Dermis blood vessel endothelial cell (primary cell): Measurements from ENCODE around the gene ACTC1. TPM values are rescaled to one million over a fixed set of nuclear protein-coding genes. Genes with fewer than 3 reads are reported as not detected.

Experiments used
- DNase-seq: peaks from one replicate; pipeline ENCODE4 v3.0.0; 2010
- total RNA-seq: library from RNA; depleted of rRNA; stranded (reverse); fragments of >200 nt; gene quantifications from 2 replicates; pipeline ENCODE4 v1.2.3, GENCODE V29; 2014

Gene ACTC1
- total RNA-seq, 1 donor from 2014 or later: not detected

DNA sequence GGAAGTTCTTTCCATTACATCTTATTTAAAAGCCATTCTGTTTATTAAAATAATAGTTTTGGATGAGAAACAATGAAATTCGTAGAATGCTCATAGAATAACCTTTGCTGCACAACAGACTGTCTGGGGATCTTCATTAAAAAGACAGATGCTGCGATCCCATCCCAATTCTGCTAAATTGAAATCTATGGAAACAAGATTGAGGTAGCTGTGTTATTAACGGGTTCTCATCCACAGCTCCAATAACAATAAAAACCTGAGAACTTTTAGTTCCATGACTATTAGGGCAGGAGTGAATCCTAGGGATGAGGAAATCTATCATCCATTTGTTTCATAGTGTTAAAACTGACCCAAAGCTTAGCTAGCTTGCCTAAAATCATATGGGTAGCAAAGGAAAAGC lies 38.1 kb downstream of the ACTC1 start:
- DNase-seq: no peak

DNA sequence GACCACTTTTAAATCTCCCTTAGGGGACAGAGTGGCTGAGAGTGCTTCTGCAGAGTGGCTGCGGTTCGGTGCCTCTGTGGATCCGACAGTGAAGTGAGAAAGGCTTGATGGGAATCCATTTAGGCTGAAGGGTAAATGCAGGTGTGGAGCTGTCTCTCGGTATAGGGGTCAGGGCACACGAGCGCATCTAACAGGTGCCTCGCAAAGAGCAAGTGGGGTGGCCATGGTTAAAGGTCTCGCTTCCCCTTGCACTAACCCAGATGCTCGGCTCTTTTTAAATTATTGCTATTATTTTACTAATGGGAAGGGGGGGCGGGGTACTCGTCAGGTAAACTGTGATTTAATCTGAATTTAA lies 40.0 kb downstream of the ACTC1 start:
- no peak for DNase-seq

DNA sequence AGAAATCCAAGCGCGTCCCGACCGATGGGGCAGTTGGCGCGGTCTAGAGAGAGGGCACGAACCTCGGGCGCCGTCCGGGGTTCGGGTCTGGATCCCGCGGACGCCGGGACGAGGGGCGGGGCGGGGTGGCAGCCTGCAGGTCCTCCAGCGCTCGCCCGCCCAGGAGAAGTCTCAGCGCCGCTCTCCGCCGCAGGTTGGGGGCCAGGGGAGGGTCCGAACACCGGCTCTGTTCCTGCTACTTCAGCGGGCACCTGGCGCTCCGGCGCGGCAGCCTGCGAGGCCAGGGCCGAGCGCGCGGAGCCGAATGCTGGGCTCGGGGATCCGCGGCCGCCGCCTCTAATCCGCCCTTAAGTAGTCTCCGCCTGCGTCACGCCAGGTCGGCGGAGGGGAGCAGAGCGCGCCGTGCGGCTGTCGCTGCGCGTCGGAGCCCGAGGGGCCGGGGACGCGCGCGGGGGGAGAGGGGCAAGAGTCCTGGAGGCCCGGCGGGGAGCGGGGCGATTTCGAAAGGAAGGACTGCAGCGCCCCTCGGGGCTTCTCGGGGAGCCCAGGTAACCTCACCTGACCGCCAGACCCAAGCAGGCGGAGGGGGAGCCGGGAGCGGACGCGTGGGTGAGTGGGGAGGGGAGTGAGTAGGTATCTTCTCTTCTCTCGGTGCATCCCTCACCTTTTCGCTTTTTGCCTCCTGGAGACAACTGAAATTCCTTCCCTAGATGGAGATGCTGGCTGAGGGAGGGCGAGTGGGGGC lies 40.5 kb downstream of the ACTC1 start, which contains the start of gene GJD2:
TSS of gene GJD2 (minus strand) at position 325 of the 745 bp plus-strand sequence. CDS start 510 bp downstream, outside the sequence.
- no peak for DNase-seq

DNA sequence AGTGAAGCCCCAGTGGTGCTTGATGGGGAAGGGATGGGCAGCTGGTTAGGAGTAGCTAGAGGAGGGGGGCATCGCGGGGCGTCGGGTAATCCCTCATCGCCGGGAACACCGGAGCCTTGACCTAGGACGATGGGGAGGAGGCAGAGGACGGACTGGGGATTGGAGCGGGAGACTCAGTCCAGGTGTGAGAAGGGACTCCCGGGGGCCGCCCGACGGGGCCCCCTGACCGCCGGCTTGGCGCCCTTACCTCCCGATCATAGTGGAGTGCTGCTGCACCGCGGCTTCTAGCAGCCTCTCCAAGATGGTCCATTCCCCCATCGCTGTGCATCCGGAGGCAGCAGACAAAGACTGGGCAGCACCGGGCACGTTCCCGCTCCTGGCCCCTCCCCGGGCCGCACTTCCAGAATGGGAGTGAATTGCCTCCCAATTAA lies 41.2 kb downstream of the ACTC1 start:
- DNase-seq: no peak

DNA sequence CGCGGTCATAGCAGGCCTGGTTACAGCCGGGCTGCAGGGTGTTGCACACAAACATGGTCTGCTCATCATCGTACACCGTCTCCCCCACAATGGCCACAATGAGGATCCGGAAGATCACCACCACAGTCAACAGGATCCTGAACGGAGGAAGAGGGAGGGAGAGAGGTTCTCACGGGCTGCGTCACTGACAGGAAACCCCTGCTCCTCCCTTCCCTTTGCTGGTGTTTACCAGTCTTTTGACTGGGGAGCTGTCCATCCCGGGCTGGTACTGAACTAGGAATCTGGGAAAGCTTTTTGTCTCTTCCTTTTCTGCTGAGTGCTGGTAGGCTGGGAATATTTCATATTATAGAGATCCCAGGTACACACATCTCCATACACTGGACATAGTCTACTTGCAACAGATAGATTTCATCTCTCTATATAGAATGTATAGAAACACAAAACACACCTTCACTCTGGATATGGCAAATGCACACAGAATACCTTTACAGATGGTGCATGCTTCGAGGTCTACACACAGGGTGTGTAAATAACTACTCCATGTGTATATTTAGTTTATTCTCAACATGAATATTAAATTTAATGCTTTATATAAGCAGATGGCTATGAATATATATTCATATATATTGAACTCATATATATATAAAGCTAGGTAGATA lies 42.0 kb downstream of the ACTC1 start:
- peak; percentile 57 for DNase-seq

DNA sequence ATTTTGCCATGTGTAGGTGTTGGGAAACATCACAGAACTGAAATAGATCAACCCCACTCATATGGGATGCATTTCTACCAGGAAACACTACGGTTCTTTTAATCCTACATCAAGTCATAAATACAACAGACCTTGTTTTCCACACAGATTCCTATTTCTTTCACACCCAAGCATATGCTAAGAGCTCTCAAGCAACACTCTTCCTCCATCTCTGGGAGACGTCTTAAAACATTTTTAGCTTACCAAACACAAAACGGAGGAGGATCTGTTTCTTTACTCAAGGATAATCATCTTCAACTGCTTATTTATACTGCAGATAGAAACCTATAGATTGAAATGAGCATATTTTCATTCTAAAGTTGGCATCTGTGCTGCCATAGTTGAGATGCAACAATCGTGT lies 45.7 kb downstream of the ACTC1 start:
- DNase-seq: no peak

Other genes with a start within 250 kb of the ACTC1 start
- gene GOLGA8B, start 211.9 kb downstream of the ACTC1 start, total RNA-seq: 7.1 and 28.6 TPM in 2 replicates
- not detected in 2 replicates for gene GJD2, start 40.6 kb downstream of the ACTC1 start, total RNA-seq
- gene AQR, start 174.2 kb upstream of the ACTC1 start, total RNA-seq: 30.0 and 36.7 TPM in 2 replicates
- 26.5 and 41.0 TPM in 2 replicates for gene ZNF770, start 192.7 kb upstream of the ACTC1 start, total RNA-seq